ENCODE measurements around the gene PPP1CC.

Gene PPP1CC

GRCh38 chr12:110780448-110780847 lies 37.8 kb upstream of the PPP1CC start:
- no peaks in the 10 kb centered on the region for H3K4me1 ChIP-seq (ENCODE audit: insufficient read depth, low read length, poor library complexity, severe bottlenecking)
- no peaks in the 10 kb centered on the region for H3K9me3 ChIP-seq (ENCODE audit: insufficient read depth, low read depth, low read length)
- H3K36me3 ChIP-seq (ENCODE audit: insufficient read depth, low read length): no peaks in the 10 kb centered on the region
- H3K79me2 ChIP-seq (ENCODE audit: insufficient read depth, low read length): no peaks in the 10 kb centered on the region
- TF ChIP-seq EZH2phosphoT487 (IDR thresholded peaks at IDR 0.05; ENCODE audit: borderline replicate concordance): no peak
- TF ChIP-seq CTCF (conservative IDR thresholded peaks at IDR 0.05; ENCODE audit: low read length): no peak
- no peaks in the 10 kb centered on the region for H4K20me1 ChIP-seq (ENCODE audit: insufficient read depth, low read length, poor library complexity, severe bottlenecking)
- no peak overlapping the region for H3K9ac ChIP-seq (ENCODE audit: low read depth, low read length, poor library complexity, severe bottlenecking)
- no peak overlapping the region for H2AFZ ChIP-seq (ENCODE audit: low read length)
- no peaks in the 10 kb centered on the region for H3K9me2 ChIP-seq (replicated peaks; ENCODE audit: low read depth, low read length)
- H3K27me3 ChIP-seq (ENCODE audit: insufficient read depth, low read length, poor library complexity, severe bottlenecking): no peaks in the 10 kb centered on the region
- H3F3A ChIP-seq (ENCODE audit: low read depth): no peaks in the 10 kb centered on the region
- H3K4me2 ChIP-seq (ENCODE audit: low read depth, low read length, poor library complexity, severe bottlenecking): no peak overlapping the region
- H3K4me3 ChIP-seq (ENCODE audit: low read length, poor library complexity, severe bottlenecking): no peak overlapping the region

GRCh38 chr12:110778833-110779577 lies 36.3 kb upstream of the PPP1CC start:
- no peak for TF ChIP-seq EZH2phosphoT487 (IDR thresholded peaks at IDR 0.05; ENCODE audit: borderline replicate concordance)
- no peak for TF ChIP-seq CTCF (conservative IDR thresholded peaks at IDR 0.05; ENCODE audit: low read length)

GRCh38 chr12:110776410-110776809 lies 33.7 kb upstream of the PPP1CC start:
- TF ChIP-seq CTCF (conservative IDR thresholded peaks at IDR 0.05; ENCODE audit: low read length) (no peak), EZH2phosphoT487 (IDR thresholded peaks at IDR 0.05; ENCODE audit: borderline replicate concordance) (no peak)
- Histone ChIP-seq H3K9me3 (ENCODE audit: insufficient read depth, low read depth, low read length) (no peaks in the 10 kb centered on the region), H4K20me1 (ENCODE audit: insufficient read depth, low read length, poor library complexity, severe bottlenecking) (no peaks in the 10 kb centered on the region), H3F3A (ENCODE audit: low read depth) (no peaks in the 10 kb centered on the region), H3K36me3 (ENCODE audit: insufficient read depth, low read length) (no peaks in the 10 kb centered on the region), H3K4me3 (ENCODE audit: low read length, poor library complexity, severe bottlenecking) (no peak overlapping the region), H3K4me2 (ENCODE audit: low read depth, low read length, poor library complexity, severe bottlenecking) (no peak overlapping the region), H2AFZ (ENCODE audit: low read length) (0 out of 2 replicates have a peak overlapping the region, but pooled peaks have one; percentile 35), H3K27me3 (ENCODE audit: insufficient read depth, low read length, poor library complexity, severe bottlenecking) (no peaks in the 10 kb centered on the region), H3K79me2 (ENCODE audit: insufficient read depth, low read length) (no peaks in the 10 kb centered on the region), H3K9me2 (replicated peaks; ENCODE audit: low read depth, low read length) (no peaks in the 10 kb centered on the region), H3K9ac (ENCODE audit: low read depth, low read length, poor library complexity, severe bottlenecking) (no peak overlapping the region), H3K4me1 (ENCODE audit: insufficient read depth, low read length, poor library complexity, severe bottlenecking) (no peaks in the 10 kb centered on the region)

More at GRCh38 chr12:110778833-110779577, 36.3 kb upstream of the PPP1CC start:
- Histone ChIP-seq H3K79me2 (ENCODE audit: insufficient read depth, low read length) (no peaks in the 10 kb centered on the region), H3K4me2 (ENCODE audit: low read depth, low read length, poor library complexity, severe bottlenecking) (no peak overlapping the region), H3K4me3 (ENCODE audit: low read length, poor library complexity, severe bottlenecking) (no peak overlapping the region), H3K9me3 (ENCODE audit: insufficient read depth, low read depth, low read length) (no peaks in the 10 kb centered on the region), H3F3A (ENCODE audit: low read depth) (no peaks in the 10 kb centered on the region), H3K9ac (ENCODE audit: low read depth, low read length, poor library complexity, severe bottlenecking) (no peak overlapping the region), H3K9me2 (replicated peaks; ENCODE audit: low read depth, low read length) (no peaks in the 10 kb centered on the region), H3K27me3 (ENCODE audit: insufficient read depth, low read length, poor library complexity, severe bottlenecking) (no peaks in the 10 kb centered on the region), H3K36me3 (ENCODE audit: insufficient read depth, low read length) (no peaks in the 10 kb centered on the region), H2AFZ (ENCODE audit: low read length) (no peak overlapping the region), H4K20me1 (ENCODE audit: insufficient read depth, low read length, poor library complexity, severe bottlenecking) (no peaks in the 10 kb centered on the region), H3K4me1 (ENCODE audit: insufficient read depth, low read length, poor library complexity, severe bottlenecking) (no peaks in the 10 kb centered on the region)
